ENCODE data around the gene PIK3C2G.

PIK3C2G gene

DNA sequence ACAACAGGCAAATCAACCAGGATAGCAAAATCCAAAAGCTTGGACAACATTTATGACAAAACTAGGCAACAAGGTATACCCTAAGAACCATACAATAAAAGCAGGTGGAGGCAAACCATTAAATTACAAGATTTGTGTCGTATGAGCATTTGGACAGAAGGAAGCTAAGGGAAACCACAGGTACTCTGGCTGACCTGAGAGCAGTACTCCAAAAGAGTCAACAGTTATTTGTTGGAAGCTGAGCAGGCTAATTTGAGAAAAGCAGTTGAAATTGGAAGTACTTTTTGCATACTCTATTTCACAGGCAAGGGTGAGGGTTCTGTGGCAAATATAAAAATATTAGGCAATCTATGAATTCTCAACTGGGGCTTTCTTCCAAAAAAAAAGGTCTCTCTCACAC lies 297.9 kb downstream of the PIK3C2G start:
- Histone ChIP-seq H3K79me2 (ENCODE audit: insufficient read depth, low read length) (no peaks in the 10 kb centered on the region), H3K4me1 (ENCODE audit: insufficient read depth, low read length, poor library complexity, severe bottlenecking) (no peaks in the 10 kb centered on the region), H3K9me3 (ENCODE audit: insufficient read depth, low read depth, low read length) (no peaks in the 10 kb centered on the region), H3K4me2 (ENCODE audit: low read depth, low read length, poor library complexity, severe bottlenecking) (no peak overlapping the region), H3K4me3 (ENCODE audit: low read length, poor library complexity, severe bottlenecking) (no peak overlapping the region), H3K27me3 (ENCODE audit: insufficient read depth, low read length, poor library complexity, severe bottlenecking) (no peaks in the 10 kb centered on the region), H4K20me1 (ENCODE audit: insufficient read depth, low read length, poor library complexity, severe bottlenecking) (no peaks in the 10 kb centered on the region), H2AFZ (ENCODE audit: low read length) (no peak overlapping the region), H3F3A (ENCODE audit: low read depth) (no peaks in the 10 kb centered on the region), H3K36me3 (ENCODE audit: insufficient read depth, low read length) (no peaks in the 10 kb centered on the region), H3K9ac (ENCODE audit: low read depth, low read length, poor library complexity, severe bottlenecking) (no peak overlapping the region), H3K9me2 (replicated peaks; ENCODE audit: low read depth, low read length) (no peaks in the 10 kb centered on the region)
- TF ChIP-seq, protein P1, sequence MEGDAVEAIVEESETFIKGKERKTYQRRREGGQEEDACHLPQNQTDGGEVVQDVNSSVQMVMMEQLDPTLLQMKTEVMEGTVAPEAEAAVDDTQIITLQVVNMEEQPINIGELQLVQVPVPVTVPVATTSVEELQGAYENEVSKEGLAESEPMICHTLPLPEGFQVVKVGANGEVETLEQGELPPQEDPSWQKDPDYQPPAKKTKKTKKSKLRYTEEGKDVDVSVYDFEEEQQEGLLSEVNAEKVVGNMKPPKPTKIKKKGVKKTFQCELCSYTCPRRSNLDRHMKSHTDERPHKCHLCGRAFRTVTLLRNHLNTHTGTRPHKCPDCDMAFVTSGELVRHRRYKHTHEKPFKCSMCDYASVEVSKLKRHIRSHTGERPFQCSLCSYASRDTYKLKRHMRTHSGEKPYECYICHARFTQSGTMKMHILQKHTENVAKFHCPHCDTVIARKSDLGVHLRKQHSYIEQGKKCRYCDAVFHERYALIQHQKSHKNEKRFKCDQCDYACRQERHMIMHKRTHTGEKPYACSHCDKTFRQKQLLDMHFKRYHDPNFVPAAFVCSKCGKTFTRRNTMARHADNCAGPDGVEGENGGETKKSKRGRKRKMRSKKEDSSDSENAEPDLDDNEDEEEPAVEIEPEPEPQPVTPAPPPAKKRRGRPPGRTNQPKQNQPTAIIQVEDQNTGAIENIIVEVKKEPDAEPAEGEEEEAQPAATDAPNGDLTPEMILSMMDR (conservative IDR thresholded peaks at IDR 0.05; ENCODE audit: low read length) = no peak
- TF ChIP-seq EZH2phosphoT487 (IDR thresholded peaks at IDR 0.05; ENCODE audit: borderline replicate concordance) = no peak

DNA sequence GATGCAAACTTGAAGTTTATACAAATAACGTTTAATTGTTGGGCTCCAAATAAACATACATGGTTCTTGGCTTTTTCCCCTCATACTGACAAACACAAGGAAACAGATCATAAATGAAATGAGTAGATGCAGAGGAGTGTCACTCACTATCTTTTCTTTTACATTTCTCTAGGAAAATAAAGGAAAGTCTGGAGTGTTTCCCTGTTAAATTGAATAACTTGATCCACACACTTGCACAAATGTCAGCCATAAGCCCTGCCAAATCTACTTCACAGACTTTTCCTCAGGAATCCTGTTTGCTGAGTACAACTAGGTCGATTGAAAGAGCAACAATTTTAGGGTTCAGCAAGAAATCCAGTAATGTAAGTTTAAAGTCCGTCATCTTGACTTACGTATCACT lies 301.2 kb downstream of the PIK3C2G start:
- Histone ChIP-seq H3K4me2 (ENCODE audit: low read depth, low read length, poor library complexity, severe bottlenecking) (no peak overlapping the region), H3F3A (ENCODE audit: low read depth) (no peaks in the 10 kb centered on the region), H4K20me1 (ENCODE audit: insufficient read depth, low read length, poor library complexity, severe bottlenecking) (no peaks in the 10 kb centered on the region), H3K36me3 (ENCODE audit: insufficient read depth, low read length) (no peaks in the 10 kb centered on the region), H2AFZ (ENCODE audit: low read length) (no peak overlapping the region), H3K9me3 (ENCODE audit: insufficient read depth, low read depth, low read length) (no peaks in the 10 kb centered on the region), H3K9ac (ENCODE audit: low read depth, low read length, poor library complexity, severe bottlenecking) (no peak overlapping the region), H3K79me2 (ENCODE audit: insufficient read depth, low read length) (no peaks in the 10 kb centered on the region), H3K4me1 (ENCODE audit: insufficient read depth, low read length, poor library complexity, severe bottlenecking) (no peaks in the 10 kb centered on the region), H3K9me2 (replicated peaks; ENCODE audit: low read depth, low read length) (no peaks in the 10 kb centered on the region), H3K4me3 (ENCODE audit: low read length, poor library complexity, severe bottlenecking) (no peak overlapping the region), H3K27me3 (ENCODE audit: insufficient read depth, low read length, poor library complexity, severe bottlenecking) (no peaks in the 10 kb centered on the region)
- TF ChIP-seq, protein P1 (conservative IDR thresholded peaks at IDR 0.05; ENCODE audit: low read length) = no peak
- no peak for TF ChIP-seq EZH2phosphoT487 (IDR thresholded peaks at IDR 0.05; ENCODE audit: borderline replicate concordance)

DNA sequence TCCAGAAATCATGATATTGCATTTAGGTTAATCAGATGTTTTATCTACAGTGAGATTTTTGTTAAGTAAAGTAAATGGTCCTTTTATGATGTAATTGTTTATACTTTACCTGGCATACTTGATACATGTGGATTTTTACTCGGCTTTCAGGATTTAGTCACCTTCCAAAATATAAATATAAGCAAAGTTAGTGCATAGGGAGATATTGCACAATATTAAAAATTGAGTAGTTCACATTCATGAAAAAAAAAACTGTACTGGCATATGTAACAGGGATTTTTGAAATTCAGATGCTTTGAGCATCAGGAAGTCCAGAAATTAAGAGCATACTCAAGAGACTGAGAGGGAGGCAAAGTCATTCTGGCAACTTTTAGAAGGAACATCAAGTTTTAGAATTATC lies 303.0 kb downstream of the PIK3C2G start:
- Histone ChIP-seq H3K27me3 (ENCODE audit: insufficient read depth, low read length, poor library complexity, severe bottlenecking) (no peaks in the 10 kb centered on the region), H3K36me3 (ENCODE audit: insufficient read depth, low read length) (no peaks in the 10 kb centered on the region), H3K9me2 (replicated peaks; ENCODE audit: low read depth, low read length) (no peaks in the 10 kb centered on the region), H3K79me2 (ENCODE audit: insufficient read depth, low read length) (no peaks in the 10 kb centered on the region), H3K4me2 (ENCODE audit: low read depth, low read length, poor library complexity, severe bottlenecking) (no peak overlapping the region), H2AFZ (ENCODE audit: low read length) (no peak overlapping the region), H3K9ac (ENCODE audit: low read depth, low read length, poor library complexity, severe bottlenecking) (no peak overlapping the region), H4K20me1 (ENCODE audit: insufficient read depth, low read length, poor library complexity, severe bottlenecking) (no peaks in the 10 kb centered on the region), H3K4me3 (ENCODE audit: low read length, poor library complexity, severe bottlenecking) (no peak overlapping the region), H3F3A (ENCODE audit: low read depth) (no peaks in the 10 kb centered on the region), H3K4me1 (ENCODE audit: insufficient read depth, low read length, poor library complexity, severe bottlenecking) (no peaks in the 10 kb centered on the region), H3K9me3 (ENCODE audit: insufficient read depth, low read depth, low read length) (no peaks in the 10 kb centered on the region)
- TF ChIP-seq, protein P1 (conservative IDR thresholded peaks at IDR 0.05; ENCODE audit: low read length) = no peak
- TF ChIP-seq EZH2phosphoT487 (IDR thresholded peaks at IDR 0.05; ENCODE audit: borderline replicate concordance) = no peak

Data from Loucy (cell line).